GM12878 (cell line): ENCODE results near the gene SLC2A9.

ENCODE experiments used
- ATF7 ChIP-seq: fragments of 450-650 bp; IDR thresholded peaks from 2 replicates; pipeline ENCODE4 v1.6.1; 2016; ENCODE audit warnings: low read depth, mild to moderate bottlenecking
- EGR1 ChIP-seq, 2 experiments: IDR thresholded peaks; 1 replicate in 1 of 2; 2 replicates in 1 of 2; pipeline ENCODE4 v1.6.1; 2011 to 2012; ENCODE audit warnings: low read depth in 2 of 2, low read length in 2 of 2, borderline replicate concordance in 1 of 2, mild to moderate bottlenecking in 1 of 2, moderate library complexity in 1 of 2
- ETV6 ChIP-seq, 2 experiments: fragments of 450-650 bp in 1 of 2; IDR thresholded peaks in 1 of 2; conservative IDR thresholded peaks in 1 of 2; 2 replicates each; pipeline ENCODE4 v1.6.1; 2014; ENCODE audit warnings: antibody characterized with exemption in 1 of 2, borderline replicate concordance in 1 of 2, low read depth in 1 of 2, mild to moderate bottlenecking in 1 of 2, moderate library complexity in 1 of 2

- TF ChIP-seq EGR1 (IDR thresholded peaks at IDR 0.05; ENCODE audit: borderline replicate concordance in 1 of 2, low read depth in 2 of 2, low read length in 2 of 2) (0 out of 3 replicates have a peak, but pooled peaks of 1 of the 2 experiments have one; percentile 15), ATF7 (no peak), ETV6 (conservative IDR thresholded peaks at IDR 0.05 in 1 of 2, IDR thresholded peaks at IDR 0.05 in 1 of 2; ENCODE audit: borderline replicate concordance in 1 of 2, low read depth in 1 of 2) (no peak; a peak in 1 of 4 replicates)
These were observed 13.9 kb downstream of the SLC2A9 start for GRCh38 chr4:10007436-10007740.
